ENCODE data around the gene RIMOC1. TPM values are rescaled to one million over a fixed set of nuclear protein-coding genes. Genes with fewer than 3 reads are reported as not detected.
"Not testable (repeated sequence)": the region's sequence is repeated elsewhere in the genome, so short reads cannot be mapped to it uniquely, and the experiment has no call there.

Gene RIMOC1
- total RNA-seq, 6 experiments from 2014 or later: 31.1 to 38.9 (median 35.4) TPM

DNA sequence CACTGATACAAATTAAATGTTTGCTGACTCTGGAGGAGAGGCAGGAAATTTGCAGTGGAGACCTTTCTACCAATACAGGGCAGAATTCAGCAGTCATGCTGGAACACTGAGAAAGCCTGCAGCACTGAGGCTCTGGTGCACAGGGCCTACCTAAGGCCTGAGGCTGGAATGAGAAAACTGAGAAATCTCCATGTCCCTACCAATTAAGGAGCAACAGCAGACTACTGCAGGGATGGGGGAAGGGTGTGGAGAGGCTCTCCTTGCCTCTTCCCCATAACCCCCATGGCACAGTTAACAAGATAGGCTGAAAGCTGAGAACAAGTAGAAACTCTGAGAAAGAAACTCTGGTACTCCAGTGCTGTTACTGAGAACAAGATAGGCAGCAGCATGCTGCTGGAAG lies 31.4 kb downstream of the RIMOC1 start:
- H3K9me3 Mint-ChIP-seq: no peaks in the 10 kb centered on the region
- H3K4me1 Mint-ChIP-seq (ENCODE audit: low read depth): peaks cover 4% of the 10 kb centered on the region
- TF ChIP-seq, protein P1, sequence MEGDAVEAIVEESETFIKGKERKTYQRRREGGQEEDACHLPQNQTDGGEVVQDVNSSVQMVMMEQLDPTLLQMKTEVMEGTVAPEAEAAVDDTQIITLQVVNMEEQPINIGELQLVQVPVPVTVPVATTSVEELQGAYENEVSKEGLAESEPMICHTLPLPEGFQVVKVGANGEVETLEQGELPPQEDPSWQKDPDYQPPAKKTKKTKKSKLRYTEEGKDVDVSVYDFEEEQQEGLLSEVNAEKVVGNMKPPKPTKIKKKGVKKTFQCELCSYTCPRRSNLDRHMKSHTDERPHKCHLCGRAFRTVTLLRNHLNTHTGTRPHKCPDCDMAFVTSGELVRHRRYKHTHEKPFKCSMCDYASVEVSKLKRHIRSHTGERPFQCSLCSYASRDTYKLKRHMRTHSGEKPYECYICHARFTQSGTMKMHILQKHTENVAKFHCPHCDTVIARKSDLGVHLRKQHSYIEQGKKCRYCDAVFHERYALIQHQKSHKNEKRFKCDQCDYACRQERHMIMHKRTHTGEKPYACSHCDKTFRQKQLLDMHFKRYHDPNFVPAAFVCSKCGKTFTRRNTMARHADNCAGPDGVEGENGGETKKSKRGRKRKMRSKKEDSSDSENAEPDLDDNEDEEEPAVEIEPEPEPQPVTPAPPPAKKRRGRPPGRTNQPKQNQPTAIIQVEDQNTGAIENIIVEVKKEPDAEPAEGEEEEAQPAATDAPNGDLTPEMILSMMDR (IDR thresholded peaks at IDR 0.05): no peak
- H3K36me3 Mint-ChIP-seq (ENCODE audit: low read depth): peaks cover 13% of the 10 kb centered on the region
- H3K27ac Mint-ChIP-seq: no peak overlapping the region
- no peaks in the 10 kb centered on the region for H3K27me3 Mint-ChIP-seq (ENCODE audit: insufficient read depth)
- no peak for DNase-seq
- no peak overlapping the region for H3K4me3 Mint-ChIP-seq

GRCh38 chr5:41940641-41941040 lies 36.5 kb downstream of the RIMOC1 start:
- DNase-seq: peak; percentile 15
- no peak overlapping the region for H3K4me3 Mint-ChIP-seq
- H3K4me1 Mint-ChIP-seq (ENCODE audit: low read depth): peaks cover 9% of the 10 kb centered on the region
- H3K27me3 Mint-ChIP-seq (ENCODE audit: insufficient read depth): no peaks in the 10 kb centered on the region
- H3K9me3 Mint-ChIP-seq: no peaks in the 10 kb centered on the region
- H3K36me3 Mint-ChIP-seq (ENCODE audit: low read depth): no peaks in the 10 kb centered on the region
- TF ChIP-seq, protein P1 (IDR thresholded peaks at IDR 0.05): no peak
- H3K27ac Mint-ChIP-seq: peak overlapping the region; percentile 22

DNA sequence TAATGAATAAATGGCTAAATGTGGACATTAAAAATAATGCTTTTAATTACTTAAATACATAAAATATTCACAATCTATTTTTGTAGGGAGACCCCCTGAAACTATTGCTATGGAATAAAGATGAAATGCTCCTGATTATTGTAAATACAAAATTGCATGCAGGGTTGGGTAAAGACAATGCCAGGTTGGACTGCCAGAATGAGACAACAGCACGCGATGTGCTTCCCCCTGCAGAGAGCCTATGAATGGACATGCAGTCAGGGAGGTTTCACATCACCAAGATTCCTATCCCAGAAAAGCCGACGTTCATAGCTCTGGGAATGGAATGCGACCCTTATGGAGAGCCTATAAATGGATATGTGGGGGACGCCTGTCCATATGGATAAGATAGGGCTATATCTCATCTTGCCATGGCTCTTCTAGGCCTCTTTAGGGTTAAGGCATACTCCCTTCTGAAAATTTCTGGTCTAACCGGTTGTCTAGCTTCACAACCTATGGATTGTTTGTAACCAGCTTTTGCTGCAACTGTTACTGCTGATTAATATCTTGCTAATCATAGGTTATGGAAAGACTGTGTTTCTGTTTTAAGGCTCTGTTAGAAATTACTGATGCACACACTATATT lies 41.3 kb downstream of the RIMOC1 start:
- not testable (repeated sequence) for DNase-seq; H3K27ac Mint-ChIP-seq; H3K36me3 Mint-ChIP-seq (ENCODE audit: low read depth); H3K4me1 Mint-ChIP-seq (ENCODE audit: low read depth); H3K27me3 Mint-ChIP-seq (ENCODE audit: insufficient read depth); H3K4me3 Mint-ChIP-seq; H3K9me3 Mint-ChIP-seq

DNA sequence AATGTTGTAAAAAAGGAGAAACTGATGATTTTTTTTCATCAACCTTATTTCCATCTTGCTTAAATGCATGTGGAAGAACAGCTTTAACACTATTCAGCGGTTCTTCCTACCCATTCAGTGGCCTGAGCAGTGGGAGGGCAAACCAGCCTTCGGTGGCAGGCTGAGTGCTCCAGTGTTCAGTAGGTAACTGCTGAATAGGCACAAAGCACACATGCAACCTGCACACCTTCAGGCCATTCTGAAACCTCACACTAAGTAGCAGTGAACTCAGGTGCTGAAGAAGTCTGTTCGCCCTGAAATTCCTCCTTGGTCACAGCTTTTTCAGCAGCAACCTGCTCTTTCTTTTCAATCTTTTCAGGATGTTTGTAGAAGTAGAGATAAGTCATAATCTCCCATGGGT lies 47.1 kb downstream of the RIMOC1 start:
- H3K27ac Mint-ChIP-seq: no peak overlapping the region
- H3K4me1 Mint-ChIP-seq (ENCODE audit: low read depth): no peaks in the 10 kb centered on the region
- TF ChIP-seq, protein P1 (IDR thresholded peaks at IDR 0.05): no peak
- no peaks in the 10 kb centered on the region for H3K36me3 Mint-ChIP-seq (ENCODE audit: low read depth)
- no peak for DNase-seq
- no peaks in the 10 kb centered on the region for H3K27me3 Mint-ChIP-seq (ENCODE audit: insufficient read depth)
- H3K4me3 Mint-ChIP-seq: no peak overlapping the region
- no peaks in the 10 kb centered on the region for H3K9me3 Mint-ChIP-seq

Other genes with a start within 250 kb of the RIMOC1 start
- gene OXCT1, start 33.9 kb upstream of the RIMOC1 start, total RNA-seq (2021; fragmentation: NEBNext Ultra II Directional; extraction: Animal tissue kit (Norgen Biotek cat#: 25700)): 10 to 100 TPM; 40.4 to 44.0 (median 40.8) TPM
- 1 to 10 TPM; 4.8 to 7.9 (median 6.0) TPM for gene FBXO4, start 20.9 kb downstream of the RIMOC1 start, total RNA-seq (2021; fragmentation: NEBNext Ultra II Directional; extraction: Animal tissue kit (Norgen Biotek cat#: 25700))